Measurements from ENCODE around the gene PAX7. TPM values are rescaled to one million over a fixed set of nuclear protein-coding genes. Genes with fewer than 3 reads are reported as not detected.

Gene PAX7
- total and polyA plus RNA-seq, 2 experiments from 2014 or later: not detected

GRCh38 chr1:18603212-18603852 is 27.3 kb upstream of the PAX7 start:
- Histone ChIP-seq H3K9me3 (ENCODE audit: low read depth) (no peaks in the 10 kb centered on the region), H3K36me3 (no peaks in the 10 kb centered on the region), H3K4me1 (ENCODE audit: low read depth) (no peaks in the 10 kb centered on the region), H3K27me3 (peaks cover 58% of the 10 kb centered on the region), H3K27ac (no peak overlapping the region), H3K4me3 (no peak overlapping the region)
- no peak for TF ChIP-seq CTCF (IDR thresholded peaks at IDR 0.05; ENCODE audit: low read depth, low read length)
- DNase-seq (ENCODE audit: low read depth in 1 of 2, low spot score in 1 of 2): no peak

GRCh38 chr1:18606443-18607288 is 24.0 kb upstream of the PAX7 start:
- Histone ChIP-seq H3K36me3 (no peaks in the 10 kb centered on the region), H3K4me3 (no peak overlapping the region), H3K27ac (no peak overlapping the region), H3K9me3 (ENCODE audit: low read depth) (no peaks in the 10 kb centered on the region), H3K27me3 (peaks cover 67% of the 10 kb centered on the region), H3K4me1 (ENCODE audit: low read depth) (no peaks in the 10 kb centered on the region)
- no peak for DNase-seq (ENCODE audit: low read depth in 1 of 2, low spot score in 1 of 2)
- TF ChIP-seq CTCF (IDR thresholded peaks at IDR 0.05; ENCODE audit: low read depth, low read length): no peak

GRCh38 chr1:18607289-18607760 is 23.3 kb upstream of the PAX7 start:
- no peak for TF ChIP-seq CTCF (IDR thresholded peaks at IDR 0.05; ENCODE audit: low read depth, low read length)
- no peaks in the 10 kb centered on the region for H3K36me3 ChIP-seq
- H3K9me3 ChIP-seq (ENCODE audit: low read depth): no peaks in the 10 kb centered on the region
- H3K4me1 ChIP-seq (ENCODE audit: low read depth): no peaks in the 10 kb centered on the region
- peaks cover 73% of the 10 kb centered on the region for H3K27me3 ChIP-seq
- no peak for DNase-seq (ENCODE audit: low read depth in 1 of 2, low spot score in 1 of 2)
- no peak overlapping the region for H3K4me3 ChIP-seq
- H3K27ac ChIP-seq: no peak overlapping the region

GRCh38 chr1:18608534-18608933 is 22.1 kb upstream of the PAX7 start:
- TF ChIP-seq CTCF (IDR thresholded peaks at IDR 0.05; ENCODE audit: low read depth, low read length): no peak
- Histone ChIP-seq H3K27me3 (peaks cover 76% of the 10 kb centered on the region), H3K4me1 (ENCODE audit: low read depth) (no peaks in the 10 kb centered on the region), H3K36me3 (no peaks in the 10 kb centered on the region), H3K9me3 (ENCODE audit: low read depth) (no peaks in the 10 kb centered on the region), H3K4me3 (no peak overlapping the region), H3K27ac (no peak overlapping the region)
- no peak for DNase-seq (ENCODE audit: low read depth in 1 of 2, low spot score in 1 of 2)

- no peak for TF ChIP-seq CTCF (IDR thresholded peaks at IDR 0.05; ENCODE audit: low read depth, low read length)
- H3K27me3 ChIP-seq: peaks cover 79% of the 10 kb centered on the region
Measured at GRCh38 chr1:18611311-18611710, 19.3 kb upstream of the PAX7 start.

More at GRCh38 chr1:18611311-18611710, 19.3 kb upstream of the PAX7 start:
- no peak for DNase-seq (ENCODE audit: low read depth in 1 of 2, low spot score in 1 of 2)
- H3K4me1 ChIP-seq (ENCODE audit: low read depth): no peaks in the 10 kb centered on the region
- no peak overlapping the region for H3K27ac ChIP-seq
- no peaks in the 10 kb centered on the region for H3K9me3 ChIP-seq (ENCODE audit: low read depth)
- H3K4me3 ChIP-seq: no peak overlapping the region
- H3K36me3 ChIP-seq: no peaks in the 10 kb centered on the region

Measured in cardiac muscle cell (in vitro differentiated cells and primary cell).